ENCODE results near the gene WLS. TPM values are rescaled to one million over a fixed set of nuclear protein-coding genes. Genes with fewer than 3 reads are reported as not detected.
"Not testable (repeated sequence)": the region's sequence is repeated elsewhere in the genome, so short reads cannot be mapped to it uniquely, and the experiment has no call there.

WLS gene
- total RNA-seq, 1 donor from 2014 or later, result 20.2 TPM

DNA sequence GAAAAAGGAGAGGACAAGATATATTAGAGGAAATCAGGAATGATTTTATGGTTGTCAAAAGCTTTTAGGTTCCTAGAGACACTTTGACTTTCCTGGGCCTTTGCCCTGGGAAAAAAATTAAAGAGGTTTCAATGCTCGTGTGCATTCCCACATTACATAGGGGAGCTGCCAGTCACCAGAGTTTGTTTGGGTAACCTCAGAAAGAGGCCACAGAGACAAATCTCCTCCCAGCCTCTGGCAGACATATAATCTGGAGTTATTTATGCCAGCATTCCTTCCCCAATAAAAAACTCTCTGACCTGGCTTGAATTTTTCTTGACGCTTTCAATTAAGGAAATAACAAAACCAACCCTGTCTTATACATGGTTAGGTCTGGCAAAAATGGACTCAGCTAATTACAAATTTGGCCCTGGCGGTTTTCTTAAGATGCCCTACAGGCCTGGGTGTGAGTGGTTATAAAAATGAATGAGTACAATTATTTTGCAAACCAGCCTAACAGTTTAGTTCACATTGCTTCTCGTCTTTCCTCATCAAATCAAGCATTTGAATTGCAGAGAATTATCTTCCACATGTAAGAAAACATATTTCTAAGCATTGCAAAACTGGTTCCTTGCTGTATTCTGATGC is 63.7 kb downstream of the WLS start:
- no peak for DNase-seq (ENCODE audit: low read depth in 2 of 2)

DNA sequence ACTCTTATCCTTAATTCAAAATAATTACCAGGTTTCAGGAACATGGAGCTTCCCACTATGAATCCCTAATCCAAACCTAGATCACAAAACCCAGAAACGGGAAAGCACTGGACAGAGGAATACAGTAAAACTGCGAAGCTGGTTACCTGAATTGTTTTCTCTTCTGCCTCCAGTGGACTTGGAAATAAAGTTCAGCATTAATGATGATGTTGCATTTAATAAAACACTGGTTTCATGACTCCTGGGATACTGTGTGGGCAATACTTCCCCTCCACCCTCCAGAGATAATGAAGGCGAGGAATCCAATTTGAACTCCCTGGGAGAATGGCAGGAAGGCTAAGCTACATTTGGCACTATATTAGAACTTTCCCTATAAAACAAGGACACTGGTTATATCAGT is 65.1 kb downstream of the WLS start:
- no peak for DNase-seq (ENCODE audit: low read depth in 2 of 2)

DNA sequence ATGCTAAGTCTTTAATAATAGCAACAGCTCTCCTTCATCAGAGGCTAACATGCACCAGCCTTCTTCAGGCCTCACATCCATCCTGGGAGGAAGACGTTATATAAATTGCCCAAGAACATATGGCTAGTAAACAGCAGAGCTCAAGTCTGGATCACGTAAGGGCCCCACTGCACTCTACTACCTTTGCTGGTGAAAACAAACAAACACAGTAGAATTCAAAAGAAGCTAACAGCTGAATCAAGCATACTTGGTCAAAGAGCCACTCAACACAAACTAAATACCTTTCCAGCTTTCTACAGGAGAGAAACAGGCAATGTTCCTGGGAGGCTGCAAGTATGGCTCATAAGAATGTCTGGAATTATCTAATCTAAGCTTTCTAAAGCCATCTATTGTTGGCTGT is 66.0 kb downstream of the WLS start:
- no peak for DNase-seq (ENCODE audit: low read depth in 2 of 2)

DNA sequence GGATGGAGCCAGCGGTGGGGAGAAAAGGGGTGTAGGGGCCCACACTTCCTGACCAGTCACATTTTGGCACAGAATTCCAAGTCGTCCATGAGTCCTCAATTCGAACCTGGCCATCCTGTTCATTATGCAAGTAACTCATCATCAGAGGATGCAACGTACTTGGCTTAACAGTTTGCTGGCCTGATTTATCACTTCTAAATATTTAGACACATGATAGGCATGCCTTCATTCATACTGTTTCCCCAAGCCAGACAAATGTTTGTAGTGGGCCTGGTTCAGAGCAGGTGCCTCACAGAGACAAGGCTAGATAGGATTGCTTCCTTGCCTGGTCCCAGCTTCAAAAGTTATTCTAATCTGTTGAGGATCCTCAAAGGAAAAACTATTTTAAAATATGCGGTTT is 66.7 kb downstream of the WLS start:
- DNase-seq (ENCODE audit: low read depth in 2 of 2), result no peak

DNA sequence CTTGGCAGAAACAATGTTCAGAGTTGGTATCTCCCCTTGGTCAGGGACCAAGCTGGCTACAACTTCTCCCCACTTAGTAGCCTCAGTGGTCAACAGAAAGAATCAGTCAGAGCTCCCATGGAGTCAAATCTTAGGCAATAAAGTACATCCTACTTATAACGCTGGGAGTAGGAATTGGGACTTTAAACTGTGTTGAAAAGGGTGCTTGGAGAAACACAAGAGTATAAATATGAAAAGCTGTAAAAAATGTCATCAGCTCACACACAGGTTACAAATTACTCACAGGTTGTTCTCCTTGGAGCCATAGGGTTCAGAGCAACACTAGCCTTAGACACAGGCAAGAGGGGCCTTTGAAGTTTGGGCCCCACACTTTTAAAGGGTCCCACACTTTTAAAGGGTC is 67.4 kb downstream of the WLS start:
- no peak for DNase-seq (ENCODE audit: low read depth in 2 of 2)

DNA sequence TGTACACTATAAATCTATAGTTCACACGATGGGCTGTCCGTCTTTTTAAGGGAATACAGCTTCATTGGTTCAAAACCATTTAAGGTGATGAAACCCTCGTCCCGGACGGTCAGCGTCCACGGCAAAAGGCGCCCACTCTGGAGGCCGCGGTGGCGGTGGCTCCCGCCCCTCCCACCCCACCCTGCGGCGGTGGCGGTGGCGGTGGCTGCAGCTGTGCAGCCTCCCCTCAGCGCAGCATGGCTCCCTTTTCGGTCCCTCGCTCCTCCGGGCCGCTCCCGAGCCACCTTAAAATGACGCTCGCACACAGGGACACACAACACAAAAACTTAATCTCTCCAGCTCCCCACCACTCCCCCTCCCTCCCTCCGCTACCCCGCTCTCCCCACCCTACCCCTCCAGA is 69.1 kb downstream of the WLS start:
- DNase-seq (ENCODE audit: low read depth in 2 of 2), result no peak

DNA sequence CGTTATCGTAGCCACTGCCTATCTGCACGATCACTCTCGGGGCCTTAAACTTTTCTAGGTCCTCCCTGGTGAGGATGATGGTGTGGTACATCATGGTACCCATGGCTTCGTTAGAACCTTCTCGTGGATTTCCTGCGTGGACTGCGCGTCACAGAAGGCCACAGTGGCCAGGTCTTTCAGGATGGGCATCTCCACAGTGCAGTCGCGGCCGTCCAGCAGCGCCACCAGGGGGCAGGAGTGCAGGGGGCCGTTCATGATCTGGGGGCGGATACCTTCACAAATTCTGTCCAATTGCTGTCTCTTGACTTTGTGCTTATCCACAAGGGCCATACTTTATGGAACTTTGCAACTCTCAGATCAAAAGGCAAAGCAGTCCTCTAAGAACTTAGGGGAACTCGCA is 69.6 kb downstream of the WLS start:
- DNase-seq (ENCODE audit: low read depth in 2 of 2), result no peak

DNA sequence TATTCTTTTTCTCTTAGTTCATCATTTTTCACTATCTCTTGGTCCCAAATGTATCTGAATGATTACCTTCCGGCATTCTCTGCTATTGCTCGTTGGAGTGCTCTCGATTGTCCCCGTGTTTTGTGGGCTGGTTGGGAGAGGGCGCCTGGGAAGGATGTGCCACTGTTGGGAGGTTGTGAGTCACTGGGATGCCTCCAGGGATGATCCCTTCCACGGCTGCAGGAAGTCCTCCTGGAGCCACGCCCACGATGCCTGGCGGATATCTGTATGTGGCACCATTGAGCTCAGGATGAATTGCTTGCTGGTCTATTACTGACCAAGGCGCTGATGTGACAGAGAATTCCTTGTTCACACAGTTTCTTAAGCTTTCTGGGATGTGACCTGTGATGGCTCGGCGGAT is 70.7 kb downstream of the WLS start:
- DNase-seq (ENCODE audit: low read depth in 2 of 2), result not testable (repeated sequence)

DNA sequence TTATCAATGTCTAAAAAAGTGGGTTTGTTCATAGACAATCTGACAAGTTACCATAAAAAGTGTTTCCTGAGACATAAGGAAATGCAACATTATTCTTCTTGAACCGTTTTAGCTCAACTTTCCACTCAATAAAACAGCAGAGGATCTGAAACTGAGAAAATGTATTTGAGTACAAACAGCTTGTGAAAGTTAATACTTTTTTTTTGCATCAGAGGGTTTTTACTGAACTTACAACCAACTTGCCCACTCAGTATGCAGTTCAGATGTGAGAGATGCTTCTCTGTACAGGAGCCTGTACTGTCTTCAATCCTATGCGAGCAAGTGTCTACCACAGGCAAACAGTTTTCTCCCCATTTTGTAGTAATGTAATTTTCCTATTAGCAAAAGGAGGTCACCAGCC is 71.4 kb downstream of the WLS start:
- DNase-seq (ENCODE audit: low read depth in 2 of 2), result not testable (repeated sequence)

DNA sequence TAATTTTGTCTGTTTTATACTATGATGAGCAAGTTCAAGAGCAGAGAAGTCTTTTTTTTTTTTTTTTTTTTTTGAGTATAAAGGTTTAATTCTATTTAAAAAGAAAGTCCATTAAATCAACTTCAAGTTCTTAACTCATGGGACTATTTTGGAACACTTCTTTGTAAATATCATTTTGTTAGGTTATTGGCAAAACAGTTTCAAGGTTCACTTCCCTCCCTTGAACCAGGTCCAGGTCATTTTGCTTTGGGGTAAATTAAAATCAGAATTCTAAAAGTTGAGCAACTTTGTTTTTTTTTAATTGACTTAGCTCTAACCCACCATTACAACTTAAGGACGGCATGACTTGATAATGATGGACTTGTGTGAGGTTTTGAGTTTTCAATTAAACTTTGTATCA is 72.3 kb downstream of the WLS start:
- no peak for DNase-seq (ENCODE audit: low read depth in 2 of 2)

DNA sequence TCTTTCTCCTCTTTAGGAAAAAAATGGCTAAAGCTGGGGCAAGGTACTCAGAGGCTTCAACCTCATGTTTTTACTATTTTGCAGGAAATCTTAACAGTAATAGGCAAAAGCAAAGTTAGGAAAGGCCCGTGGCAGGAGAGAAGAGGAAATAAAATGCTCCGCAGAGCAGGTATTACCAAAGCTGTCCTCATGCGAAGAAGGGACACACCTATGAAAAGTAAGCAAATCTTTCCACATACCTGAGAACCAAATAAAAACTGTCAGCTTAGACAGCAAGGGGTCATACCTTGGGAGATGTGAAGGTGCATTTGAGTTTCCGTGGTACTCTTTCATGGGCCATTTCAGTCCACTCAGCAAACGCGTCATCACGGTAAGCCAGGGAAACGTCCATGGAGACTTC is 73.5 kb downstream of the WLS start:
- no peak for DNase-seq (ENCODE audit: low read depth in 2 of 2)

DNA sequence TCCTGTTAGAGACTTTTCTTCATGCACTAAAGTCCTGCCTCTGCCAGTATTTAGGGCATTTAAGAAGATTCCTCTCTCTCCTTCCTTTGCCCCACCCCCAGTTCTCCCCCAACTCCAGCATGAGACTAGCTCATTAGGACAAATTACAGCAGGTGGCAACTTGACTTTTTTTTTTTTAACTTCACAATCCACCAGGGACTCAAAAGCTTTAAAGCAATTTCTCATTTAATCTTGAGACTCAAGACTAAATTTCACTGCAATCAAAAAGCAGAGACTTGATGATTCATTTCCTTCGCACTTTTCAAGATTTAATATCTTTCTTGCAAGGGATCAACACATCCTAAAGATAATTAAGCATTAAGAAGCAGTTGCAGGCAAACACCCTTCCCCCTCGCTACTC is 74.9 kb downstream of the WLS start:
- no peak for DNase-seq (ENCODE audit: low read depth in 2 of 2)

DNA sequence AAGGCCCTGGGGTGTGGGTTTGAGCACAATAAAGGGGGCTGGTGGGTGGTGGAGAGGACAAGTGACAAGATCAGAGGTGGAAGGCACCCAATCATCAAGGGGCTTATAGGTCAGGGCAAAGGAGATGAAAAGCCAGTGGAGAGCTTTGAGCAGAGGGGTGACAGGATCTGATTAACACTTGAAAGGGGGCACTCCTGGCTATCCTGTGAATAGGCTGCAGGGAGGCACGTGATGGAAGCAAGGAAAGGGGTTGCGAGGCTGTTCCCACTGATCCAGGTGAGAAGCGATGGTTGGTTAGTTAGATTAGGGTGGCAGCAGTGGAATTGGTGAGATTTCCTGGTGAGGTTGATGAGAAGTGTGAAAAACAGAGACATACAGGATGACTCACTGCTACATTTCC is 80.6 kb downstream of the WLS start:
- DNase-seq (ENCODE audit: low read depth in 2 of 2), result peak in 1 of 2 donors; percentile 23

DNA sequence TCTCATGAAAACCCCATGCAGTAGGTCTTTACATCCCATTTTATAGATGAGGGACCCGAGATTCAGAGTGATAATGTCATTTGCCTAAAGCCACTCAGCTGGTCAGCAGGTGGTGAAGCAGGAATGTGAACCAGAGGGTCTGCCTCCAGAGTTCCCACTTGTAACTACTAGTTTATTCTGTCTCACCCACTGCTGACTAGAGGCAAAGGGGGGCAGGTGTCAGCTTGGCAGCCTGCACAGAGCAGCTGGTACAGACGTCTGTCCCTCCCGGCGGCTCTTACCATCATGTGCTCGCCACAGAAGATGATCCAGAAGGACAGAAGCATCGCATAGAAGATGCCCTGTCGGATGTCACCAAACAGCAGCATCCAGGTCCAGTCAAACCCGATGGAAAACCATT is 82.4 kb downstream of the WLS start:
- no peak for DNase-seq (ENCODE audit: low read depth in 2 of 2)

DNA sequence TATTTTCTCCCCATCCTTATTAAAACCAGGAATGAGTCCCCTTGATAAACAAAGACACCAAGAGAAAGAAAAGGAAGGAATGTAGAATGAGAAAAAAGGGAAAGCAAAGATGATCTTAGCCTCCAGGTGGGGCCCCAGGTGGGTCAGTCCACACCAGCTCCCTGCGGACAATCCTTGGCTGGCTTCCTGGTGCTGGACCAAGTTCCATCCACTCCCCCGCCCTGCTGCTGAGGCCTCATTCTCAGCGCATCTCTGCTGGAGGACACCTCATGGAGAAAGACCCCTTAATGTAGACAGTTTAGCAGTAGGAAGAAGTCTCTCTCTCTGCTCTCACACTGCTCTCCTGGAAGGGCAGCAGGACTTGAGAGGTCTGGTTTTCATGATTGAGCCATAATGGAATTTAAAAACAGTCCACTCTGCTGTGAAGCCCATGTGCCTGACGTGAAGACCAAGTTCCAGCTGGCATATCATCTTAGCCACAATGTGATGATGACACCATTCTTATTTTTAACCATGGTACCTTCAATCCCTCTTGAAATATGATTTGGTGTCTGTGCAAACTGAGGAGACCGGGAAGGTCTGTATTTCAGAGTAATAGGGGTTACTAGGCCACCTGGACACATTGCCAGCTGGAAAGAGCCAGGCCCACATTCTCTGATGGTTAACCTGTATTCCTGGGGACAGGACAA is 83.1 kb downstream of the WLS start:
- DNase-seq (ENCODE audit: low read depth in 2 of 2), result no peak

DNA sequence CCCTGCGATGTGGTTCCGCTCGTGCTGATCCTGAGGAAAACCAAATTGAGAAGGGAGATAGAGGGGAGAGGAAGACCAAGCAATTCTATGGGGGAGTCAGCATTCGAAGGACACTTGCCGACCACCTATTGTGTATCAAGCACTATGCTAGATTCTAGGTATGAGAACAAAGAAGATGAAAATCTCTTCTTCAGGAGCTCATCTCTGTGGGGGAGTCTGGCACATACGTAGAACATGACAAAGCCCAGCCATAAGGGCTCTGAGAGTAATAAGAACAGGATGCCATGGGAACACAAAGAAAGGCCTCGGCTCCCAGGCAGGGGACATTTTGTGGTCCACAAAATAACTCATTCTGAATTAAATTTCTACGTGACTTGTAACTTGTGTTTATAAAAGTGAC is 83.7 kb downstream of the WLS start:
- DNase-seq (ENCODE audit: low read depth in 2 of 2), result no peak

DNA sequence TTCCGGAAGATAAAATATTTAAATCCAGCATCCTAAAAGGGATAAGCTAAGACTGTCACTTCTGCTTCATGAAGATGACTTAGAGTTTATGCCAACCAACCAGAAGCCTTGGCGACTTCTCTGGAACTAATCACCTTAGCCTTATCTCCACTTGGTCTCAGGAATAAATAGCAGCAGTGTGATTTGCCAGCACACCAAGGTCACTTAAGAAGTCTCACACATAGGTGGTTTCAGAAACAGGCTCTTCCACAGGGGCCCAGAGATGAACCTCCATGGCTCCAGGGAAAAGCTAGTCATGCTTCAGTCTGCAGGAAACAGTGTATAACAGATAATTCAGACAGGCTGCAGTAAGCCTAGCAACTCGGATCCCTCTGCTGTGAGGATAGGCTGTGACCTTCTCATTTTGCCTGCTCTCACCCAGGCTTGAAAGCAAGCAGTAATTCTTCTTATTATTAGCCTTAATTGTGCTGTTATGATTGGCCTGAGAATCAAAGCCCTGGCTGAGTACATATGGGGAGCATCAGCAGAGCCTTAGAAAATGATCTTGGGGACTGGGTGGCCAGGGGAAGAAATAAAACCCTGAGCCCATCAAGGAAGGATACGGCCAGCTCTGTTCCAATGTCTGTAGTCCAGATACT is 84.7 kb downstream of the WLS start:
- DNase-seq (ENCODE audit: low read depth in 2 of 2), result no peak

DNA sequence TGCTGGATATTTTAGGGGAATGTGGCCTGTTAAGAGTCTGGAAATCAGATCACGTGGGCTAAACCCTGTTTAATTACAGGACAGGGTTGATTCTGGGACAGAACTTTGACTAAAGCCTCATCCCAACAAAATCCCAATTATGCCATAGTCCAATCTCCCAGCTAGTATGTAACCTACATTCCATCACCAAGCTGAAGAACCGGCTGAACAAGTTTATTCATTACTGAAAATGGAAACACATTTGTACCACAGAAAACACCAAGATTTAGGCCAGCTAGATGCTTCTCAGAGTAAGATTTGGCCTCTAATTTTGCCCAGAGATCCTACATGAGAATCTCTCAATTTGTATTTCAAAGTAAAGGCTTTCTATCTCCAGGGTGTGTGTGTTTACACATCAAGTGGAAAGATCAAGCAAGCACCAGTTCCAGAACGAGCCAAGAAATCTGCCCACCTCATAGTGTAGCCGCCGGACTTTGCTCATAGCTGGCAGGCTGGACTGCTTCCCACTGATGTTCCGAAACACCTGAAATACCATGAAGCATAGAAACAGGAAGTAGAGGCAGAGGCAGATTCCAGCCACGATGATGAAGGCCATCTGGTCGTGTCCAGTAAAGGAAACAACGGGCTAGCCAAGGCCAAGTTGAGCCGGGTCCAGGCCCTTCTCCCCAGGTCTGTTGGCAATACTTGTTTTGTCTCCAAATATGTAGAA is 86.8 kb downstream of the WLS start:
- peak in 1 of 2 donors; percentile 30 for DNase-seq (ENCODE audit: low read depth in 2 of 2)

DNA sequence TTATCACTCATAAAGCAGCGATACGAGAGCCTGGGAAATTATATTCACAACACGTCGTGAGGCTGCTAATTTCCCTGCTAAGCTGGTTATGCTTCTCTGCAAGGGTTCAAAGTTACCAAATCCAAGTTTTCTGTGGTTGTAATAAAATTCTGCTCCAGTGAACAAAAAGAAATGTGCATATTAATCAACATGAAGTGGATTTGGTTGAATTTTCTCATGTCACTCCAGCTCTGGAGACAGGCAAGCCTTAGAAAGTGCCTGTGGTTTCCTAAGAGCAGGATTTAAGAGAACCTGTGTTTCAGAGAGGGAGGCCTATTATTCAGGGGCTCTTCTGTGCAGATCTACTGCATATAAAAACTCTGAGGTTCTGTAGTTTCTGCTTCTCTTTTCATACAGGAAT is 87.5 kb downstream of the WLS start:
- no peak for DNase-seq (ENCODE audit: low read depth in 2 of 2)

DNA sequence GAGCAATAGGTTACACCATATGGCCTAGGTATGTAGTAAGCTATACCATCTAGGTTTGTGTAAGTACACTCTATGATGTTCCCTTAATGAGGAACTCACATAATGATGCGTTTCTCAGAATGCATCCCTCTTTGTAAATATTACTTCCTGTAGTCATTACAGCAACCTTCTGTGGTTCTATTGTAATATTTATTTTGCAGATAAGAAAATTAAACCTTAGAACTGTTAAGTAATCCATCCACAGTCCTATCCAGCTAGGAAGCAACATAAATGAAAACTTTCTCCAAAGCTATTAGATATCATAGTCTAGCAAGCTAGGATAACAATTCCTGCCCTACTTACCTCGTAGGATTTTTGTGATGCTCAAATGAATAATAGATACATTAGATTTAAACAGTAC is 88.7 kb downstream of the WLS start:
- DNase-seq (ENCODE audit: low read depth in 2 of 2), result no peak

DNA sequence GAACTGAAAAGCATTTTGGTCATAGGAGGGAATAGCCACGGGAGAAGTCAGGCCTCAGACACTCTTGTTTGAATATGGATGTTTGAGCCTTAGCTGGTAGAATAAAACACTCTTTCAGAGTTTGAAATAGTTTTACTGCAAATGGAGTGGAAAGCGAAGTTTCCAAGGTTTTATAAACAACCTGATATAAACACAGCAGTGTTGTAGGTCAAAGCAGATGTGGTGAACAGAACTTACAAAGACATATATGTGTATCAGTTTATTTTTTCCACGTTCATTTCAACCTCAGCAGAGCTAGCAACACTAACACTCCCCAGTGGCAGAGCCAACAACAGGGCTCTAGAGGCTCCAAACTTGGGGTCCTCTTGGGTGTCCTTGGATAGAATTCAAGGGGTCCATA is 89.9 kb downstream of the WLS start:
- no peak for DNase-seq (ENCODE audit: low read depth in 2 of 2)

DNA sequence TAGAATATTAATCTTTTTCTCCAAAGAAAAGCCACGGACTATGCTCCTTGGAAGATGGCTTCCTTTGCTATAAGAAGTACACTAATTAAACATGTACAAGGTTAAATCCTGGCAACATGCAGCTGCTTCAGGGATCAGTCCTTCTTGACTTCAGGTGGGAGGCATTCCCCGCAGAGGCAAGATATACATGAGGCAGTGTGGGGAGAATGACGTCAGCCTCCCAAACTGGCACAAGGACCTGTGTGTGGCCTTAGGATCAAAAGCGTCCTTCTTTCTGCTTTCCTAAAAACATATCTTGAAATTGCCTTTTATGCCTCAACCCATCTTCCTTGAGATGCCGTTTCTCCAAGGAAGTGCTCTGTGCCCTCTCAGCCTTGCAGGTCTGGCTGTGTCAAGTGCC is 90.3 kb downstream of the WLS start:
- no peak for DNase-seq (ENCODE audit: low read depth in 2 of 2)

All from lung microvascular endothelial cell (primary cell).